Measurements from ENCODE around the gene KCNJ6.

The KCNJ6 gene

GRCh38 chr21:37642493-37642892 lies 273.8 kb downstream of the KCNJ6 start:
- no peak for DNase-seq (ENCODE audit: low read depth)

GRCh38 chr21:37639756-37640155 lies 276.5 kb downstream of the KCNJ6 start:
- no peak for DNase-seq (ENCODE audit: low read depth)

- no peak for DNase-seq (ENCODE audit: low read depth)
Observed at GRCh38 chr21:37636152-37636860, 280.0 kb downstream of the KCNJ6 start.

GRCh38 chr21:37631319-37632117 lies 284.7 kb downstream of the KCNJ6 start:
- no peak for DNase-seq (ENCODE audit: low read depth)

- DNase-seq (ENCODE audit: low read depth): no peak
Observed at GRCh38 chr21:37630872-37631271, 285.4 kb downstream of the KCNJ6 start.

GRCh38 chr21:37628362-37628761 lies 287.9 kb downstream of the KCNJ6 start:
- no peak for DNase-seq (ENCODE audit: low read depth)

GRCh38 chr21:37627561-37627960 lies 288.7 kb downstream of the KCNJ6 start:
- no peak for DNase-seq (ENCODE audit: low read depth)

- DNase-seq (ENCODE audit: low read depth): no peak
Observed at GRCh38 chr21:37627074-37627473, 289.2 kb downstream of the KCNJ6 start.

GRCh38 chr21:37626320-37626719 lies 289.9 kb downstream of the KCNJ6 start:
- no peak for DNase-seq (ENCODE audit: low read depth)

GRCh38 chr21:37623689-37624088 lies 292.6 kb downstream of the KCNJ6 start:
- no peak for DNase-seq (ENCODE audit: low read depth)

- no peak for DNase-seq (ENCODE audit: low read depth)
Observed at GRCh38 chr21:37623183-37623582, 293.1 kb downstream of the KCNJ6 start.

- no peak for DNase-seq (ENCODE audit: low read depth)
Observed at GRCh38 chr21:37622755-37623154, 293.5 kb downstream of the KCNJ6 start.

GRCh38 chr21:37620401-37620800 lies 295.9 kb downstream of the KCNJ6 start:
- DNase-seq (ENCODE audit: low read depth): no peak

- no peak for DNase-seq (ENCODE audit: low read depth)
Observed at GRCh38 chr21:37619464-37619974, 296.7 kb downstream of the KCNJ6 start.

GRCh38 chr21:37618081-37618480 lies 298.2 kb downstream of the KCNJ6 start:
- DNase-seq (ENCODE audit: low read depth): no peak

GRCh38 chr21:37615962-37616361 lies 300.3 kb downstream of the KCNJ6 start:
- DNase-seq (ENCODE audit: low read depth): no peak

- no peak for DNase-seq (ENCODE audit: low read depth)
Observed at GRCh38 chr21:37614351-37614875, 301.8 kb downstream of the KCNJ6 start.

- no peak for DNase-seq (ENCODE audit: low read depth)
Observed at GRCh38 chr21:37607081-37607480, 309.2 kb downstream of the KCNJ6 start.

GRCh38 chr21:37606549-37606948 lies 309.7 kb downstream of the KCNJ6 start:
- DNase-seq (ENCODE audit: low read depth): no peak

- no peak for DNase-seq (ENCODE audit: low read depth)
Observed at GRCh38 chr21:37605006-37605405, 311.3 kb downstream of the KCNJ6 start.

GRCh38 chr21:37603129-37603528 lies 313.1 kb downstream of the KCNJ6 start:
- no peak for DNase-seq (ENCODE audit: low read depth)

- DNase-seq (ENCODE audit: low read depth): no peak
Observed at GRCh38 chr21:37601915-37602314, 314.3 kb downstream of the KCNJ6 start.

- DNase-seq (ENCODE audit: low read depth): no peak
Observed at GRCh38 chr21:37601027-37601426, 315.2 kb downstream of the KCNJ6 start.

All from T follicular helper cell (primary cell).